ENCODE data around the gene ATP11A. TPM values are rescaled to one million over a fixed set of nuclear protein-coding genes. Genes with fewer than 3 reads are reported as not detected.

ATP11A gene
- total RNA-seq, 1 experiment from 2014 or later, result 65.3 TPM

DNA sequence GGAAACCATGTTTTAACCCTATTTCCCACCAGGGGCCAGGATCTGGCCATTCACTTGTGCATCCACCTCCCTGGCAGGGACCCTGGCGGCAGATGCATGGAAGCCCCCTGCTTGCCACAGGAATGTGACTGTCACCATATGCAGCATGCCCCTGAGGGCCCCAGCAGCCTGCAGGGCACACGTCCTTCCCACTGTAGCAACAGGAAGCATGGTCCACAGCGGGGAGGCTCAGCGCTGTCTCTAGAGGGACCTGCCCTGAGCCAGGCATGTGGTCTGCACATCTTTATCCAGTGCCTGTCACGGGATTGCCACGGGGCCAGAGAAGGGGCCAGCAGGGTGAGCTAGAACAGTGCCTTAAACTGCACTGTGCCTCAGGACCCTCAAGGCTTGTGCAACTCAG, 244.2 kb downstream of the ATP11A start:
- H4K20me1 ChIP-seq (ENCODE audit: control insufficient read depth, insufficient read depth, insufficient read length), result no peaks in the 10 kb centered on the region
- H2BK12ac ChIP-seq (ENCODE audit: insufficient read length, low read depth, low read length), result no peak overlapping the region
- no peak overlapping the region for H3K4me2 ChIP-seq (ENCODE audit: insufficient read depth, insufficient read length, low read length)
- TF ChIP-seq, protein P1, sequence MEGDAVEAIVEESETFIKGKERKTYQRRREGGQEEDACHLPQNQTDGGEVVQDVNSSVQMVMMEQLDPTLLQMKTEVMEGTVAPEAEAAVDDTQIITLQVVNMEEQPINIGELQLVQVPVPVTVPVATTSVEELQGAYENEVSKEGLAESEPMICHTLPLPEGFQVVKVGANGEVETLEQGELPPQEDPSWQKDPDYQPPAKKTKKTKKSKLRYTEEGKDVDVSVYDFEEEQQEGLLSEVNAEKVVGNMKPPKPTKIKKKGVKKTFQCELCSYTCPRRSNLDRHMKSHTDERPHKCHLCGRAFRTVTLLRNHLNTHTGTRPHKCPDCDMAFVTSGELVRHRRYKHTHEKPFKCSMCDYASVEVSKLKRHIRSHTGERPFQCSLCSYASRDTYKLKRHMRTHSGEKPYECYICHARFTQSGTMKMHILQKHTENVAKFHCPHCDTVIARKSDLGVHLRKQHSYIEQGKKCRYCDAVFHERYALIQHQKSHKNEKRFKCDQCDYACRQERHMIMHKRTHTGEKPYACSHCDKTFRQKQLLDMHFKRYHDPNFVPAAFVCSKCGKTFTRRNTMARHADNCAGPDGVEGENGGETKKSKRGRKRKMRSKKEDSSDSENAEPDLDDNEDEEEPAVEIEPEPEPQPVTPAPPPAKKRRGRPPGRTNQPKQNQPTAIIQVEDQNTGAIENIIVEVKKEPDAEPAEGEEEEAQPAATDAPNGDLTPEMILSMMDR (conservative IDR thresholded peaks at IDR 0.05), result no peak
- no peaks in the 10 kb centered on the region for H3K9me3 ChIP-seq (ENCODE audit: control insufficient read depth, low read depth, low read length)
- Mint-ChIP-seq H3K27me3 (ENCODE audit: low read depth) (peaks cover 5% of the 10 kb centered on the region), H3K4me1 (peaks cover 13 to 28% of the 10 kb centered on the region in 2 experiments), H3K27ac (no peak overlapping the region), H3K4me3 (no peak overlapping the region), H3K9me3 (peaks cover 0 to 5% of the 10 kb centered on the region in 2 experiments; a peak in 2 of 5 replicates), H3K36me3 (ENCODE audit: insufficient read depth in 1 of 3, low read depth in 3 of 3) (peaks cover 0 to 6% (median 5%) of the 10 kb centered on the region in 3 experiments; a peak in 5 of 7 replicates)
- no peaks in the 10 kb centered on the region for H3K23me2 ChIP-seq (ENCODE audit: insufficient read length, low read depth, low read length, poor library complexity, severe bottlenecking)
- H4K8ac ChIP-seq (replicated peaks; ENCODE audit: insufficient read length, low read depth, low read length), result no peak overlapping the region
- no peak overlapping the region for H2BK15ac ChIP-seq (ENCODE audit: low read depth, low read length)
- no CpG with 5 or more reads among the region's 6 CpGs for WGBS (ENCODE audit: extremely low coverage, insufficient read length, low lambda C conversion rate)
- H3K56ac ChIP-seq (ENCODE audit: insufficient read length, low read depth, low read length), result no peak overlapping the region
- no peak overlapping the region for H4K91ac ChIP-seq (ENCODE audit: insufficient read length, low read depth, low read length)
- no peak overlapping the region for H2BK120ac ChIP-seq (ENCODE audit: low read depth, low read length, poor library complexity, severe bottlenecking)
- H3K14ac ChIP-seq (ENCODE audit: insufficient read depth, low read length), result no peak overlapping the region; the same call in 1 of the 2 replicates
- no peaks in the 10 kb centered on the region; the same call in 1 of the 2 replicates for H3K4me1 ChIP-seq (ENCODE audit: insufficient read depth, low read length)
- H4K5ac ChIP-seq (ENCODE audit: insufficient read length, low read depth, low read length), result no peak overlapping the region
- no peak overlapping the region for H3K27ac ChIP-seq (ENCODE audit: insufficient read length, low read depth, low read length)
- H2AFZ ChIP-seq (ENCODE audit: low read length), result no peak overlapping the region
- no peak overlapping the region for H3K23ac ChIP-seq (ENCODE audit: insufficient read length, low read depth, low read length)
- no peak overlapping the region for H3K18ac ChIP-seq (ENCODE audit: insufficient read length, low read depth, low read length)
- no peaks in the 10 kb centered on the region for H3K79me1 ChIP-seq (ENCODE audit: insufficient read depth, low read depth, low read length, poor library complexity, severe bottlenecking)
- H3K4ac ChIP-seq (ENCODE audit: low read depth, low read length), result no peak overlapping the region
- no peak overlapping the region for H2AK5ac ChIP-seq (ENCODE audit: insufficient read length, low read length)
- no peaks in the 10 kb centered on the region for H3K27me3 ChIP-seq (ENCODE audit: insufficient read depth, low read length)
- H2BK5ac ChIP-seq (ENCODE audit: insufficient read length, low read length), result no peak overlapping the region
- no peak for DNase-seq
- no peak overlapping the region for H2BK20ac ChIP-seq (ENCODE audit: low read depth, low read length, poor library complexity, severe bottlenecking)
- H3K9ac ChIP-seq (ENCODE audit: extremely low read depth, insufficient read length, low read length), result no peak overlapping the region
- peaks cover 2% of the 10 kb centered on the region; the same call in 1 of the 2 replicates for H3K79me2 ChIP-seq (ENCODE audit: insufficient read depth, low read length)
- no peak overlapping the region for H3T11ph ChIP-seq (ENCODE audit: low read length)

Other genes with a start within 250 kb of the ATP11A start
- 35.6 and 37.3 TPM in 2 replicates for gene TUBGCP3, start 101.9 kb upstream of the ATP11A start, total RNA-seq (2021)

Measured in H9 (cell line).